A549 treated with RU486 at 1 μM for 4 hours (cell line): ENCODE data around the gene NDUFV2. TPM values are rescaled to one million over a fixed set of nuclear protein-coding genes. Genes with fewer than 3 reads are reported as not detected.

Source experiments
- total RNA-seq: library from RNA; stranded (reverse); fragments of 200-300 nt; extraction: Qiagen RNA extraction; gene quantifications from 5 replicates; pipeline ENCODE4 v1.2.3, GENCODE V29; 2022; ENCODE audit warnings: low read depth

Gene NDUFV2
- total RNA-seq, result 120 to 136 TPM (median 122 TPM) in 5 replicates

DNA sequence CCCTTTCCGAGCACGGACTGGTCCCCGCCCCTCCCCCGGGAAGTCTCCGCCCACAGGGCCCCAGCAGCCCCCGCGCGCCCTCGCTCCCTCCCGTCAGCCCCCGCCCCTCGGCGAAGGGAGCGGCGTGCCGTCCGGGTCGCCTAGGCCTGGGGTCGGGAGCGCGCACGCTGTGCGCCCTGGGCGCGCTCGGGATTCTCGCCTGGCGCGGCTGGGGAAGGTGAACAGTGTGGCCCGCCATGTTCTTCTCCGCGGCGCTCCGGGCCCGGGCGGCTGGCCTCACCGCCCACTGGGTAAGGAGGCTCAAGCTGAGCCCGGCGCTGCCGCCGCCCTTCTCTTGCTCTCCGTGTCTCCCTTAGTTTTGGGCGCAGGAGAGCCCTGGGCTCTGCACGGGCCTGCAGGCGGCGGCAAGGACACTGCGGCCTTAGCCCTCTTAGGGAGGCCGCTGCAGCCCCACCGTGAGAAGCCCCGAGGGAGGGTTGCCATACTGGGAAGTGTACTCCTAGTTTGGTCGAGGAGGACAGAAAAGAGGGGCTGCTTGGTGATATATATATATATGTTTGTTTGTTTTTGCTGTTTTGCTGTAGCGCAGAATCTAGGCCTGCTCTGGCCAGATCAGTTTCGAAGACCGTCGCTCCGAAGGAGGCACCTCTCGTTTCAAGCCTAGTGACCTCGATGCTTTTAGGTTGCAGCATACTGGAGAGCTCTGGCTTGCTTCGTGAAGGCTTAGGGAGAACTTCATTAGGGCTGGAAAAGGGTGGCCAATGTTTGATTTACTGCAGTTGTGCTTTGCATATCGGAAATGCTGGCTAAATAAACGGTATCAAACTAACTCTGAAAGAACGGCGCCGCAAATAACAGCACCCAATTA, at the start of gene NDUFV2:
NDUFV2 (plus strand) TSS at position 192 of the 868 bp plus-strand sequence; CDS start at position 237, 45 bp downstream.

DNA sequence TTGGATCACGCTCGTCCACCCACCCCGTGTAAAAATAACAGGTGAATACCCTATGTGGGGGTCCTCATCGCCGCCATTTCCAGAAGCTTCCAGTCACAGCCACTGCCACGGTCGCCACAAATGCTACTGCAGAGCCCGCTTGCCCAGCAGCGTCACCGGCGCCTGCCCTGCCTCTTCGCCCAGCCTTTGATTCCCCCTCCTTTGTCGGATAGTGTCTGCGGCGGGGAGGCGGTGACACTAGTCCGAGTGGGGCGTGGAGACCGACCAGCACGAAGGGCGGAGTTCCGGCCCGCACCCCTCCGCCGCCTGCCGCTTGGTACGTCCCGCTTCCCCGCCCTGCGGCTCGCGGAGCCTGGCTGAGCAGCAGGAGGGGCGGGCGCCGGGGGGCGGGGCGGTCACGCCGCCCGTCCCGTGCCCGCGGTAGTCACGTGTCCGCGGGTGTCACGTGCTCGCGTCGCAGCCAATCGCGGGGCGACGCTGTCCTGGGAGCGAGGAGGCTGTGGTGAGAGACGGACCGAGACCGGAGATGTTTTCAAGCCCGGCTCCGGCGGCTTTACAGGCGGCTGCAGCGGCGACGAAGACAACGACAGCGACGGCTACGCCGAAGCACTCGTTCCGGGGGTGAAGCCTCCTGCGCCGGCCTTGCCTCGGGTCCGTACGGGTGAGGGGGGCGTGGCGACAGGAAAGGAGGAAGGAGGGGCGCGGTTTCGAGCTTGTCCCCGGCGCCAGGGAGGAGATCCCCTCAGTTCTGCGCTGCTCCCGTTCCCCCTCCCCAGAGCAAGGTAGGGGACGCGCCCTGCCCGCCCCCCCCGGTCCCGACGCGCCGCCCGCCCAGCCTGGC, 34.0 kb downstream of the NDUFV2 start, which contains the start of gene ANKRD12:
ANKRD12 (plus strand) TSS at position 467 of the 841 bp plus-strand sequence. CDS start 45,652 bp downstream, outside the sequence.

Other genes with a start within 250 kb of the NDUFV2 start
- gene ANKRD12, start 34.1 kb downstream of the NDUFV2 start, total RNA-seq, result 1.5 to 4.9 TPM (median 4.1 TPM) in 5 replicates
- gene TWSG1, start 232.1 kb downstream of the NDUFV2 start, total RNA-seq, result 11.1 to 18.0 TPM (median 16.4 TPM) in 5 replicates